Measurements from ENCODE around the gene HCN2.

Gene HCN2

DNA sequence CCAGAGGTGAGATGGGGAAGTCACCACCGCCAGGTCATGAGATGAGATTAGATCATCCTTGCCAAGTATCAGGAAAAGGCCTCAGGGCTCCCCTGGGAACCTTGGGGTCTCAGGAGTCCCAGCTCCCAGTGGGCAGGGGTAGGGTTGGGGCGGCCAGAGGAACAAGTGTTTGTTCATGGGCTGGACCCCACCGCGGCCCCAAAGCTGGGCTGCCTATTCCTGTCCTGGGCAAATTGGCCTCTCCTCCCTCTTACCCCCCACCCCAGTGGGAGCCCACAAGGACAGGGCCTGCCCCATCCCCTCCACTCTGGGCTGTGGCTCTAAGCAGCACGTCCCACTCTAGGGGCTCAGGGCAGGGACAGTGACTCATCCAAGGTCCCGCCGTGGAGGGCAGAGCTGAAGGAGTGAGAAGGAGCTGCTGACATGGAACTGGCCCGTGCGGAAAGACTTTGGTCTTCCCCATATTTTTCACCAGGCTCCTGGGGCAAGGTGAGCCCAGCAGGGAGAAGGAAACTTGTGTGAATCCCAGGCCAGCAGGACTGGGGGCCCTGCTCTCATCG is 4.0 kb upstream of the HCN2 start:
- H3K4me3 ChIP-seq (ENCODE audit: low read depth in 1 of 2, low read length in 1 of 2) = no peak overlapping the region
- peaks cover 55% of the 10 kb centered on the region for H3K27me3 ChIP-seq

DNA sequence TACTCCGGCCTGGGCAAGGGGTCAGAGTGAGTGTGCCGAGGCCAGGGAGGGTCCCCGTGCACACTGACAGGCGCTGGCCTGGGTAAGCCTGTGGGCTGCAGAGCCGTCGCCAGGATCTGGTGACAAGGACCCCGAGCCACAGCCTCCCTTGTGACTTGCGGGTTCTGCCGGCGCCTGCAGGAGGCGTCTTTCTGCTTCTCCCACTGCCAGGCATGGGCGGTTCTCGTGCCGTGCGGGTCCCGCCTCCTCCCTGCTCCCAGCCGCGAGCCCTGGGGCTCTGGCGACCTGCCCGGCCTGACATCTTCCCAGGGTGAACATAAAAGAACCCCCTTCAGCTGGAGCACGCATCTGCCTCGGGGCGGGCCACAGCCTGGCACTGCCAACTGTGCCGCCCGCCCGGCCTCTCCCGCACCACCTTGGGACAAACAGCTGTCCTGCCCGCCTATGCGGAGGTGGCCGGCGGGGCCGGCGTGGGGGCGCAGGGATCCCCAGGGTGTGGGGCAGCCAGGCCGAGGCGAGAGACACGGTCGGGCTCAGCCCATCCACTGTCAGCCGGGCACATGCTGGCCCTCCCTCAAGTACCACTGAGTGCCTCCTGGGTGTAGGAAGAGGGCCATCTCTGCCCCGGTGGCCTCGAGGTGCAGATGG is 1.5 kb upstream of the HCN2 start:
- Histone ChIP-seq H3K27me3 (peaks cover 81% of the 10 kb centered on the region), H3K4me1 (ENCODE audit: control insufficient read depth in 1 of 2, insufficient read depth in 1 of 2, low read depth in 1 of 2, low read length in 1 of 2) (no peaks in the 10 kb centered on the region), H3K27ac (no peak overlapping the region), H3K4me3 (ENCODE audit: low read depth in 1 of 2, low read length in 1 of 2) (no peak overlapping the region), H3K9me3 (no peaks in the 10 kb centered on the region), H3K36me3 (peaks cover 7% of the 10 kb centered on the region)
- TF ChIP-seq, protein P1, sequence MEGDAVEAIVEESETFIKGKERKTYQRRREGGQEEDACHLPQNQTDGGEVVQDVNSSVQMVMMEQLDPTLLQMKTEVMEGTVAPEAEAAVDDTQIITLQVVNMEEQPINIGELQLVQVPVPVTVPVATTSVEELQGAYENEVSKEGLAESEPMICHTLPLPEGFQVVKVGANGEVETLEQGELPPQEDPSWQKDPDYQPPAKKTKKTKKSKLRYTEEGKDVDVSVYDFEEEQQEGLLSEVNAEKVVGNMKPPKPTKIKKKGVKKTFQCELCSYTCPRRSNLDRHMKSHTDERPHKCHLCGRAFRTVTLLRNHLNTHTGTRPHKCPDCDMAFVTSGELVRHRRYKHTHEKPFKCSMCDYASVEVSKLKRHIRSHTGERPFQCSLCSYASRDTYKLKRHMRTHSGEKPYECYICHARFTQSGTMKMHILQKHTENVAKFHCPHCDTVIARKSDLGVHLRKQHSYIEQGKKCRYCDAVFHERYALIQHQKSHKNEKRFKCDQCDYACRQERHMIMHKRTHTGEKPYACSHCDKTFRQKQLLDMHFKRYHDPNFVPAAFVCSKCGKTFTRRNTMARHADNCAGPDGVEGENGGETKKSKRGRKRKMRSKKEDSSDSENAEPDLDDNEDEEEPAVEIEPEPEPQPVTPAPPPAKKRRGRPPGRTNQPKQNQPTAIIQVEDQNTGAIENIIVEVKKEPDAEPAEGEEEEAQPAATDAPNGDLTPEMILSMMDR (IDR thresholded peaks at IDR 0.05) = no peak

More for the DNA sequence above, 4.0 kb upstream of the HCN2 start:
- H3K36me3 ChIP-seq = peaks cover 33% of the 10 kb centered on the region
- no peaks in the 10 kb centered on the region for H3K9me3 ChIP-seq
- TF ChIP-seq, protein P1 (IDR thresholded peaks at IDR 0.05) = no peak
- no peak overlapping the region for H3K27ac ChIP-seq
- H3K4me1 ChIP-seq (ENCODE audit: control insufficient read depth in 1 of 2, insufficient read depth in 1 of 2, low read depth in 1 of 2, low read length in 1 of 2) = no peaks in the 10 kb centered on the region

DNA sequence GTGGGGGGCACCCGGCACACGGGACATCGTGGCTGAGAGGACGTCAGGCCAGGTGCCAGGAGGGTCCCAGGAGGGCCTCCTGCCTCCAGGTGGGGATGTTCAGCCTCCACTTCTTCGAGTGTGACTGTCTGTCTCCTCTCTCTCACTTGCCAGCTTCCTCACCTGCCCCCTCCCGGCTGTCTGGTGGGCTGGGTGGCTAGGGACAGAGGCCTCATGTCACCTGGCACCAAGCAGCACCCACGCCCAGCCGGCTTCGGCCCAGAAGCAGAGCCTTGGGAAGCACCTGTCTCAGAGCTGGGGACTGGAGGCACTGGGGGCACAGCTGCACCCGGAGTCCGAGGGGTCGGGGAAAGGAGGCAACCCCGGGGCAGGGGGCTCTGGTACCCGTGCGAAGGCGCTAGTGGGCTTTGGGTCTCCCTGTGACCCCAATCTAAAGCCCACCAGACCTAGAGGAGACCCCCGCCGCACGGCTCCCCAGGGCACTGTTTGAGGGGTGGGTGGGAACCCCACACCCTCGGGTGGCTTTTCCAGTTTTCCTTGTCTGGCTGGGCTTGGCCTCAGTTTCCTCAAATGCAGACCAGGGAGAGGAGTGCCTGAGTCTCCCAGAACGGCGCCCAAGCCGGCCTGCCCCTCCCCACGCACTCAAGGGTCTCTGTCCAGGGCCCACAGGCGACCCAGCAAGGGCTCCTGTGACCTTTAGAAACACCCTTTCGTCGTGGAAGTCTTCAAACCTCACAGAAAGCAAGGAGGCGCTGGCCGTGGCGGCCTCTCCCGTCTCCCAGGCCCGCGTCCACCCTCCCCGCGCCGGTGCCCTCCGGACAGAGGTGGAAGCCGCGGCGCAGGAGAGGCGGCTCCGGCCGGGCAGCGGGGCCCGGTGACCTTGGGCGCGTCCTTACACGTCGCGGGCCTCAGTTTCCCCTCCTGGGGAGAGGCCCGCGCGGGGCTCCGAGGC is 664 bp upstream of the HCN2 start:
- Histone ChIP-seq H3K27me3 (peaks cover 89% of the 10 kb centered on the region), H3K9me3 (no peaks in the 10 kb centered on the region), H3K4me1 (ENCODE audit: control insufficient read depth in 1 of 2, insufficient read depth in 1 of 2, low read depth in 1 of 2, low read length in 1 of 2) (no peaks in the 10 kb centered on the region), H3K27ac (no peak overlapping the region), H3K36me3 (no peaks in the 10 kb centered on the region), H3K4me3 (ENCODE audit: low read depth in 1 of 2, low read length in 1 of 2) (no peak overlapping the region)
- TF ChIP-seq, protein P1 (IDR thresholded peaks at IDR 0.05) = no peak

- Histone ChIP-seq H3K4me3 (ENCODE audit: low read depth in 1 of 2, low read length in 1 of 2) (no peak overlapping the region), H3K36me3 (no peaks in the 10 kb centered on the region), H3K27ac (no peak overlapping the region), H3K27me3 (peaks cover 95% of the 10 kb centered on the region), H3K9me3 (no peaks in the 10 kb centered on the region), H3K4me1 (ENCODE audit: control insufficient read depth in 1 of 2, insufficient read depth in 1 of 2, low read depth in 1 of 2, low read length in 1 of 2) (no peaks in the 10 kb centered on the region)
- TF ChIP-seq, protein P1 (IDR thresholded peaks at IDR 0.05) = no peak
Measured at GRCh38 chr19:590396-590745, 690 bp downstream of the HCN2 start.

- Histone ChIP-seq H3K4me3 (ENCODE audit: low read depth in 1 of 2, low read length in 1 of 2) (no peak overlapping the region), H3K27me3 (peaks cover 95% of the 10 kb centered on the region), H3K27ac (no peak overlapping the region), H3K9me3 (no peaks in the 10 kb centered on the region), H3K36me3 (no peaks in the 10 kb centered on the region), H3K4me1 (ENCODE audit: control insufficient read depth in 1 of 2, insufficient read depth in 1 of 2, low read depth in 1 of 2, low read length in 1 of 2) (no peaks in the 10 kb centered on the region)
- TF ChIP-seq, protein P1 (IDR thresholded peaks at IDR 0.05) = no peak
Measured at GRCh38 chr19:590750-591098, 1.0 kb downstream of the HCN2 start.

Measured in neutrophil (primary cell).